HUDEP-2 (cell line): ENCODE data around the gene SIRT7.
A peak's percentile ranks its signal among the peaks of the same experiment; 100 is the strongest.

Experiments
- DNase-seq, 76 experiments: peaks; one replicate each; lab custom pipeline; 2025; ENCODE audit not compliant: unreplicated experiment in 76 of 76; lab: John Stamatoyannopoulos, UW

The SIRT7 gene

DNA sequence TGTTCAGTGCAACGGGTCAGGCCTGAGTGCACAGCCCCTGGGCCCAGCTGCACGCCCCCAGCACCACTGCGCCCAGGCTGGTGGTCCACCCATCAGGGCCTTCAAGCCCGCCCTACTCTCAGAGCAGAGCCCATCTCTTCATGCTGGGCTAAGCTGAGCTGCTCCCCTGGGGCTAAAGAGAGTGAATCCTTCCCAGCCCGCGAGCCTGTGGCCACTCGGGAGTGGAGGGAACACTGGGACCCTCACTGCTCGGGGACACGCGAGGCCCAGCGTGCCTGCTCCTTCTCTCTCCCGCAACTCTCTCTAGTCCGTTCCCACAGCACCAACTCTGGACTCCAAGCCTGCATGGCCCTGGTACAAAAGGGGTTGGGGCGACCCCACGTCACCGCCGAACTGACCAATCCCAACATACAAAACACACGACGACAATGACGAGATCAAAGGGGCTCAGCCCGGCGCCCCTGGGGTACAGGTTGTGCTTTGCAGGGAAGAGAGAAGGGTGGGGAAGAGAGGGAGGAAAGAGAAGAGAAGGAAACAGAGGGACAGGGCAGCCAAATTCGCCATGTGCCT is 4.1 kb upstream of the SIRT7 start:
- DNase-seq, result no peak

DNA sequence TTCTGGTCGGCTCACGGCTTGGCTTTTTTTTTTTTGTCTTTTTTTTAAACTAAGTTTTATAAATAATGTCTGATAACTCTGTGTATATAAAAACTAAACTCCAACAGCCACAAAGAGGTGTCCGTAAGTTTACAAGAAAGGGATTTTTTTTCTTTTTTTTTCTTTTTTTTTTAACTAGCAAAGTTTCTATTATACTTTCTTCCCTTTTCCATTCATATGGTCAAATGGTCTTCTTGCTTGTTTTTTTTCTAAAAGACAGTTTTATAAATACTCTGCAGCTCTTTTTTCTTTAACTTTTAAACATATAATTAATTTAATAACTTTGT is 3.5 kb upstream of the SIRT7 start:
- no peak for DNase-seq

- DNase-seq, result no peak
These were observed 2.9 kb upstream of the SIRT7 start for GRCh38 chr17:81920612-81921536.

GRCh38 chr17:81918832-81919545 is 1.0 kb upstream of the SIRT7 start:
- peak in 42 of 76 experiments; percentile 11 to 63 (median 38) for DNase-seq

DNA sequence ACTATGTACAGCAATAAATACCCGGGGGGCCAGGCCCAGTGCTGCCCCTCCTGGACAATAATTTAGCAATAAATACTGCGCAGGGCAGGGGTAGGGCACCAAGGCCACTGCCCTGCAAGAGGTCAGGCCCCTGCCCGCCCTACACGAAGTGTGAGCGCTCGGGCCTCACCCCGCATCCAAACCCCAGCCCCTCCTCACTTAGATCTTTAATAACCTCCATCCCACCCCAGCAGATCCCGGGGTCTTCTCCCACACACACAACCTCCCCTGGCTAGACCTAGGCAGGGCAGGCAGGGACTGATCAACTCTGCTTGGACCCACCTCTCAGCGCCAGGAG is 325 bp upstream of the SIRT7 start:
- DNase-seq, result peak in 1 of 76 experiments; percentile 80

- peak in 68 of 76 experiments; percentile 26 to 86 (median 56) for DNase-seq
These were observed 1.6 kb downstream of the SIRT7 start for GRCh38 chr17:81916234-81917001.

GRCh38 chr17:81915331-81915730 is 2.6 kb downstream of the SIRT7 start:
- no peak for DNase-seq

DNA sequence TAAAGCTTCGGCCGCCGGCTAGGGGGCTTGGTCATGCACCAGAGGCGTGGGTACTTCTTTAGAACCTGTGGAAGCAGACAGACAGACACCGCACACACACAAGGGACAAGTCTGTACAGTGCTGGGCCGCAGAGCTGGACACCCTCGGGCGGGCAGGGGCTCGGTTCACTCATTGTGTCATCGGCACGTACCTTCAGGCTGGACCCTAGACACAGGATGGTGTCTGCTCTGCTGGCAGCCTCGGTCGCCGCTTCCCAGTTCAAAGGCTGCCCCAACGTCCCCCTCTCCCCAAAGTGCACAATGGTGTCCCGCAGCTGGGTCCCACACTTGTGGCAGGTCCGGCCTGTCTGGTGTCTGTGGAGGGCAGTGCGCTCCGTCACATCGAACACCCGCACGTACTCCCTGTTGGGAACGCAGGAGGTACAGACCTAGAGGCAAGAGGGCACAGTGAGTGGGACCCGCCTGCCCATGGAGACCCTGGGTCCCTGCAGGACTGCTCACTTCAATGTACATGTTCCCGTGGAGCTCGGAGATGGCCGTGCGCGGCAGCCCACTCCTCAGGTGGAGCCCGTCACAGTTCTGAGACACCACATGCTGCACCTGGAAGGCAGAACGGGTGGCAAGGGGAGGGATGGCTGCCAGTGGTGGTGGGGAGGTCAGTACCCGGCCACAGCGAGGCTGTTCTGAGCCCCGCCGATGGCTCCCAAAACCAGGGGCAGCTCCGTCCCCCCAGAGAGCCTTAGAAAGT is 3.7 kb downstream of the SIRT7 start:
- DNase-seq, result no peak

DNA sequence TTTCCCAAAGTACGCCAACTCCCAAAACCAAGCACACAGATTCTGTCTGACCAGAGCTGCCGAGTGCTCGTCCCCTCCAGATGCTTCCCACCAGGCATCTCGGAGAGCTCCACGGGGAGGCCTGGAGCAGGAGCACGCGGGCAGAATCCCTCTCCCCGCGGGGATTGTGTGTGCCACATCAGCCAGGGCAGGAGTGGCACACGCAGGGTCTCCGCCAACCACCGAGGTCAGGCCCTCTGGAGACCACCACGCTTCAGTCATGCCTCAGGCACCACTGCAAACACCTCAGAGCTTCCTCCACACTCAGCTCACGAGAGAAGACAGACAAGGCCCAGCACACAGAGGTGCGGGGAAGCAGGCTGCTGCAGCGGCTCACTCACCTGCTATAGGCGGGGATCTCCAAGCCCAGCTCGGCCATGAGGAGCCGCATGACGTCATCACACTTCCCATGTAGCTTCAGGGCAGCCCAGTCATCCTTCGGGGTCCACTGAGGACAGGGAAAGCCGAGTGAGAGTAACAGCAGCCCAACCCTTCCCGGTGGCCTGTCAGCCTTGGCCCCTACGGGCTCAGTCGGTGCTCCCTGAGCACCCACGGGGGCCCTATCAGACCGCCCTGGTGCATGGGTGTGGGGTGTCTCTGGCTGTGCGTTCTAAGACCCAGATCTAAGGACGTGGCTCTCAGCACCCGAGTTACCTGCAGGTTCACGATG is 4.4 kb downstream of the SIRT7 start:
- no peak for DNase-seq

GRCh38 chr17:81912441-81913309 is 5.3 kb downstream of the SIRT7 start:
- DNase-seq, result peak in 63 of 76 experiments; percentile 6 to 85 (median 47)

GRCh38 chr17:81911969-81912368 is 6.0 kb downstream of the SIRT7 start:
- no peak for DNase-seq

- peak in 72 of 76 experiments; percentile 10 to 92 (median 78) for DNase-seq
These were observed 6.6 kb downstream of the SIRT7 start, which contains the start of gene PCYT2 for GRCh38 chr17:81911277-81911961. PCYT2 (minus strand) TSS chr17:81911399; CDS start chr17:81911355, 44 bp downstream.

DNA sequence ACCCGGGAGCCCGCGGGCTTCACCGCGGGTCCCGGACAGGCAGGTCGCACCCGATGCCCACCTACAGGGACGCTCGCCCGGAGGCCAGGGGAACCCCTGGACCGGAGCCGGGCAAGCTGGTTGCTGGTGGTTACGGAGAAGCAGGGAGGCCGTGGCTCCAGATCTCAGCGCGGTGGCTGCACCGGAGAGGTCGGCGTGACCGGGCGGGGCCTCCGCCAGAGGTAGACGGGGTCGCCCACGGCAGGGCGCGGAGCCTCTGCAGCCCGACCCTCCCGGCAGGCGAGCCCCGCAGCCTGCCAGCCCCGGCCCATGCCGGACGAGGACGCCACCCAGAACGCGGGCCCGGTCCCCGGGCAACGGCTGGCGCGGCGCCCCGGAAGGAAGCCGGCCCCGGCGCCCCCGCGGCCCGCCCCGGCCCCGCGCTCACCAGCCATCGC is 7.1 kb downstream of the SIRT7 start:
- peak in 3 of 76 experiments; percentile 25 to 45 (median 45) for DNase-seq

- DNase-seq, result peak in 3 of 76 experiments; percentile 9 to 20 (median 13)
These were observed 7.8 kb downstream of the SIRT7 start for GRCh38 chr17:81909966-81910839.

DNA sequence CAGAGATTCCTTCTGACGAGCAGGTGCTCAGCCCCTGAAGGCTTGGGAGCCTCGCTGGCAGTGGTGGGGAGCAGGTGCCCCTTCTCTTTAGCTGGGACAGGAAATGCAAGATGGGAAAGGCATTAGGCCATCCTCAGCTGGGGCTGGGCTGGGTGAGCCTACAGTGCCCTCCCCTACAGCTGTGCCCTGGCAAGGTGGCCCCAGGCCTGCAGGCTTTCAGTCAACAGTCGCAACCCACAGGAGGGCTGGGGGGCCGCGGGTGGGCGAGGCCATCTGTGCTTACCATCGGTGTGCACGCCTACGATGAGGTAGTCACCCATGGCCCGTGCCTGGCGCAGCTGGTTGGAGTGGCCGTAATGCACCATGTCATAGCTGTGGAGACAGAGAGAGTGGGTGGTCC is 8.7 kb downstream of the SIRT7 start:
- no peak for DNase-seq

DNA sequence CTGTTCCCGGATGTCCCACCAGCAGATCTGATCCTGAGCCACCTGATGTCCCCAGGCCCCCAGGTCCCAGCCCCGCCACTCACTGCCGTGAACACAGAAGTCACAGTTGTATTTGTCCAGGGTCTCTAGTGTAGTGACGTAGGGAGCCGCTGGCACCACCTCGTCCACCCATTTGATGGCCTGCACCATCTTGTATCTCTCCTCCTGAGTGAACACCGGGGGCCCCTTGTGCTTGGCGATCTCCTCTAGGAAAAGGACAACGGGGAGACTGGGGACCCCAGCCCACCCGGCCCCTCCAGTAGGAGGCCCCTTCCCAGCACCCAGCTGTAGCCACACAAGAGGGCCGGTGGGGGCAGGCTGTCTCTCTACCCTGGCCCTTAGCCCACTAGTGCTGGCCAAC is 9.2 kb downstream of the SIRT7 start:
- DNase-seq, result no peak
